ENCODE measurements around the gene SMU1.
A peak's percentile ranks its signal among the peaks of the same experiment; 100 is the strongest.
"Not testable (repeated sequence)": the region's sequence is repeated elsewhere in the genome, so short reads cannot be mapped to it uniquely, and the experiment has no call there.

The SMU1 gene

DNA sequence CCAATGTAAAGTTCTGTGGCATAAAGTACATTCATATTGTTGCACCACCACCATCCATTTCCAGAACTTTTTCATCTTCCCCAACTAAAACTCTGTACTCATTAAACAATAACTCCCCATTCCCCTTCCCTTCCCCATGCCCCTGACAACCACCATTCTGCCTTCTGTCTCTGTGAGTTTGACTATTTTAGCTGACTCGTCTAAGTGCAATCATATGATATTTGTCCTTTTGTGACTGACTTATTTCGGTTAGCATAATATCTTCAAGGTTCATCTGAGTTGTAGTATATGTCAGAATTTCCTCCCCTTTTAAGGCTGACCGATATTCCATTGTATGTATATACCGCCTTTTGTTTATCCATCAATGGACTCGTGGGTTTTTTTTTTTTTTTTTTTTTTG, 29.0 kb upstream of the SMU1 start:
- DNase-seq (ENCODE audit: low spot score), result no peak

DNA sequence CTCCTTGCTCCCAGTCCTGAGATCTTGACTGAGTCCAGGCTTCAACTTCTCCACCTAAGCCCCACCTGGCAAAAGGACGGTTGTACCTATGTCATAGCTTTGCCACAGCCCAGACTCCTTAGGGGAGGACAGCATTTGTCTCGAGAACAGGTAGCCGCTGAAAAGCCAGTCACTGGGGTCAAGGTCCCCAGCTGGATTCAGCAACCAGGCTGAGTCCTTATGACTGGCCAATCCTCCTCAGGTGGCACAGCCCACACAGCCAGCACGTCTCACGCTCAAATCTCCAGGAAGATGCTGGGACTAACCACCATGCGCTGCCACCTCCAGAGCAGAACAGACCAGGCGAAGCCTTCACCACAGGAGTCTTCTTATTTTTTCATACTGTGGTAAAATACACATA, 27.9 kb upstream of the SMU1 start:
- DNase-seq (ENCODE audit: low spot score), result no peak

- DNase-seq (ENCODE audit: low spot score), result no peak
Measured at GRCh38 chr9:33103501-33104281, 27.2 kb upstream of the SMU1 start.

DNA sequence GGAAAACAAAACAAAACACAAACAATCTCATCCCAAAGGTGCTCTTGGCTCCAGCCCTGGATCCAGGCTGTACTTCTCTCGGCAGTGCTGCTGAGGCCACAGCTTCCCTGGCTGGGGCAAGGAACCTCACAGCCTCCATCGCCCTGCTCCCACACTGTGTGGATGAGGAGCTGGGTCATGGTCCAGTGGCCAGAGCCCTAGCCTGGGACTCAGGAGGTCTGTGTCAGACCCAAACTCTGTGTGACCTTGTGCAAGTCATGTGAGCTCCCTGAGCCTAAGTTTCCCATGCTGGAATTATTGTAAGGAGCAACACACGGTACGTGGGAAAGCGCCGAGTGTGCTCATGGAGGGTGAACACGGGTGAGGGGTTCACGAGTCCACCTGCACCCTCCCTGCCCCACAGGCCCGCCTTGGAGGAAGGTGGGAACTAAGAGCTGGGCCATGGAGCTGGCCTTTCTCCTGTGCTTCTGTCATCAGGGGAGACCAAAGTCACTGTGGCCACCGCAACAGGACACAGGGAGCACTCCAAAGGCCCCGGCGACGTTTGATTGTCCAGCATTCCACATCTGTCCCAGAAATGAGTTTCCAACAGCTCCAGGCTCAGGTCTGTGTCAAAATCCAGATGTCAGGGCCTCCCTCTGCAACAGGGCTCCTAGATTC, 26.2 kb upstream of the SMU1 start:
- DNase-seq (ENCODE audit: low spot score), result no peak

GRCh38 chr9:33101104-33101951, 24.9 kb upstream of the SMU1 start:
- peak; percentile 89 for DNase-seq (ENCODE audit: low spot score)

- DNase-seq (ENCODE audit: low spot score), result no peak
Measured at GRCh38 chr9:33099754-33100153, 23.3 kb upstream of the SMU1 start.

DNA sequence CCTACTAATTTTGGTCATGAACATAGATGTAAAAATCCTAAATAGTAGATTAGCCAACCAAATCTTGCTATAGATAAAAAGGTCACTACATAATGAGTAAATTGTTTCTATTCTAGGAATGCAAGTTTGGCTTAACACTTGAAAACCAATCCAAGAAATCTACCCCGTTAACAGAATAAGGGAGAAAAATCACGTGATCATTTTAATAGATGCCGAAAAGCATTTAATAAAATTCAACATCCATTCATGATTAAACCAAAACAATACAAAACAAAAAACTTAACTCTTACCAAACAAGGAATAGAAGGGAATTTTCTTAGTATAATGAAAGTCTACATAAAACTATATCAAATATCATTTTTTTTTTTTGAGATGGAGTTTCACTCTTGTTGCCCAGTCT, 20.7 kb upstream of the SMU1 start:
- DNase-seq (ENCODE audit: low spot score), result no peak

DNA sequence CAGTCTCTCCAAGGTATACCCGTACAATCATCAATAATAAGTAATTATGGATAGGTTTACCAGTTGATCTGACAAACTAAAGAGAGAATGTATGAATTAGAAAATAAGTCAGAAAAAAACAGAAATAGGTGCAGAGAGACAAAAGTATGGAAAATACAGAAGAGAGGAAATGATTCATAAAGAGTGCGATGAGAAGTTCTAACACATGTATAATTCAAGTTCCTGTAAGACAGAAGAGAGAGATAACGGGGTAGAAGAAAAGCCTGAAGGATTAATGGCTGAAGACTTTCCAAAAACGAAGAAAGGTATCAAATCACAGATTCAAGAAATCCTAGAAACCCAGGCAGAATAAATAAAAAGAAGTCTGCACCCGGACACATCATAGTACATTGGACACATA, 16.2 kb upstream of the SMU1 start:
- no peak for DNase-seq (ENCODE audit: low spot score)

DNA sequence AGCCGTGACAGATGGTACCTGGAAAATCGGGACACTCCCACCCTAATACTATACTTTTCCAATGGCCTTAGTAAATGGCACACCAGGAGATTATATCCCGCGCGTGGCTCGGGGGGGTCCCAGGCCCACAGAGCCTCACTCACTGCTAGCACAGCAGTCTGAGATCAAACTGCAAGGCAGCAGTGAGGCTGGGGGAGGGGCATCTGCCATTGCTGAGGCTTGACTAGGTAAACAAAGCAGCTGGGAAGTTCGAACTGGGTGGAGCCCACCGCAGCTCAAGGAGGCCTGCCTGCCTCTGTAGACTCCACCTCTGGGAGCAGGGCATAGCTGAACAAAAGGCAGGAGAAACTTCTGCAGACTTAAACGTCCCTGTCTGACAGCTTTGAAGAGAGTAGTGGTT, 9.2 kb upstream of the SMU1 start:
- DNase-seq (ENCODE audit: low spot score), result not testable (repeated sequence)

GRCh38 chr9:33082538-33083326, 6.3 kb upstream of the SMU1 start:
- DNase-seq (ENCODE audit: low spot score), result no peak

DNA sequence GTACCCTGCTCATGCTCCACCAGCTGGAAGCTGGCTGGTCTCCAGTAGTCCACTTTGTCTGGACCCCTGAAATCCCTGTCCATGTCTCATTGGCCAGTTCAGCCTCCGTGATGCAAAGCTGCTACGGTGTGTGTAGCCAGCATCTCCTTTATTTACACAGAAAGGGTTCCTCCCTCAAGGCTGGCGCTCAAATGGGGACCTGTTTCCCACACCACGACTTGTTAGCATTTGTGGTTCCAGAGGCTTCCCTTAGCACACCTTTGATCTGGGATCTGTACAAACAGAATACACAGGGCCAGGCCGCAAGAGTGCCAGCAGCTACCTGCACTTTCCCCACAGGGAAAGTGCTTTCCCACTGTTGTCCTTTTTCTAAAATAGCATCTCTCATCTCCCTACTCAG, 5.7 kb upstream of the SMU1 start:
- no peak for DNase-seq (ENCODE audit: low spot score)

- DNase-seq (ENCODE audit: low spot score), result peak; percentile 85
Measured at GRCh38 chr9:33081128-33081851, 4.8 kb upstream of the SMU1 start.

DNA sequence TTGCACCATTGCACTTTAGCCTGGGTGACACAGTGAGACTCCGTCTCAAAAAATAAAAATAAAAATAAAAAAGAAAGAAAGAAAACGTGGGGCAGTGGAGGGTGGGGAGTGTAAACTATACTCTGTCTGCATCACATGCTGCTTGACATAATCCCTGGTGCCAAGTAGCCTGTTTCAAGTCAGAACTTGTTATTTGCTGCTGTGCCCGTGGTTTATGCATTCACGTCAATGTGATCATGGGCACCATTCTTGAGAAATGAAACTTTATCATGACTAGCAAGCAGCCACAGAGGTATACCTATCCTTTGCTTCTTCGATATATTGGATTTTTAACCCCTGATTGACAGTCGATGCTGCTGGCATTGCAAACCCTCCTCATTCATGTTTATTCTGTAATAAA, 4.1 kb upstream of the SMU1 start:
- no peak for DNase-seq (ENCODE audit: low spot score)

DNA sequence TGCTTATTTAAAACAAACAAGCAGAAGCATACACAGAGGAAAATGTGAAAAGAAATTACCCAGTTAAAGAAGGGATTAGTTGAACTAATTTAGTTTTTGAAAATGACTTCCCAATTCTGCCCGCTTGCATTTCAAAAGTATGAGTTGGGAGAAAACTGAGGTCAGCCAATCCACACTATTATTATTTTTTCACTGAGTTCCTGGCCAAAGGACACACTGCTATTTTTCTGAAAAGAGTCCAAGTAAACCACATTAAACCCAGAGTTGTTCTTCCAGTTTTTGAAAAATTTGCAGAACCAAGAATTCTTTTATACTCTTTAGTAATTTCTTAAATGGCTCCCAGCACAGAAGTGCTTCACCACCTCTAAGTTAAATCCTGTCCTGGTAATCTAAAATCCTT, 7.5 kb downstream of the SMU1 start:
- no peak for DNase-seq (ENCODE audit: low spot score)

DNA sequence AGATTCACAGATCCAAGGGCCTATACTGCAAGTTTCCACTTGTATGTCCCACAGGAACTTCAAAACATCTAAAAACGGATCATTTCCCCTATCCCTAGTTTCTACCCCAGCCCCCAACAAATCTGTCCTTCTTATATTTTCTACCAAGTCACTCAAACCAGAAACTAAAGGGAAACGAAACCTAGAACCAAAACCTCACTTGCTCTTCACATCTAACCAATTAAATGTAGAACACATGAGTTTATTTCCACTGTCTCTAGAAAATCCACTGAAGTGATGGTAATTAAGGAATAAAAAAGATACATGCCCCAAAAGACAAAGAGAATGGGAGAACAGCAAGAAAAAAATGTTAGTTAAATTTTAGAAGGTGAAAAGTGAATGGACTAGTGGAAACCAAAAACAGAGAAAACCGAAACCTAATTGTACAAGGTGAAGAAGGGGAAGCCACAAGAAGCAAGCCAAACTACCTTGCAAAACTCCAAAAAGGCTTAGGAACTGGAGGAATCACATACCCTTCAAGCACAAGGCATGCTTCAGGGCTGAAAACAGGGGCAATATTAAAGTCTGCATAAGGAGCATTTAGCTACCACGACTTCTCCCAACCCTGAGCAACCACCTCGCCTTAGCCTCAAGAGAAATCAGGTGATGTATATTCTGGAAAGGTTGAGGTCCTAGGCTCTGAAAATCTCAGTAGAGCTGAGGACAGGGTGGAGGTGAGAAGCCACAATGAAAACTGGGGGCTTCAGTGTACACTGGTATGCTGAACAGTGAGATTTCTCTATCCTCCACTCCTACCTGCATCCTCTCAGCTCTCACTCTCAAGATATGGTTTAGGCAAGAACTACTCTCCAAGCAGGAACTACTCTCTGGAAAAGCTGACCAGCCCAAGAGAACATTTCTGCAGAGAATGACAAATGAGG, 11.1 kb downstream of the SMU1 start:
- DNase-seq (ENCODE audit: low spot score), result no peak

GRCh38 chr9:33051144-33051543, 25.3 kb downstream of the SMU1 start:
- no peak for DNase-seq (ENCODE audit: low spot score)

GRCh38 chr9:33049680-33050361, 26.7 kb downstream of the SMU1 start:
- no peak for DNase-seq (ENCODE audit: low spot score)

DNA sequence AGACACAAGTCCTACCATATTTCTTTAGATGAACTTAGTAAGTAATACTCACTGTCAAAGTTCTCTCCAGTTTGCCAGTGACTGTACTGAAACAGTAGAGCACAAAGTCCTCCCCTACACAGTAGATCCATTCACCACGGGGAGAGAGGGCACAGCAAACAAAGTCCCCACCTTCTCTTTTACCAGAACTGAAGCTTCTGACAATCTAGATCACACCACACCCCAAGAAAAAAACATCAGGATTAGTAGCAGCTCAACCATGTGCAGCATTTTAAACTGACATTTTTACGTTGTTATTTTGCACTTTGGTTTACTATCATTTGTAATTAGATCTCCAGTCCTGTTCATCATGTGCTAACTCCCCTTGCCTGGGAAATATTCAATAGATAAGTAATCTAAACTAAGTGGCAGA, 28.4 kb downstream of the SMU1 start:
- DNase-seq (ENCODE audit: low spot score), result no peak

DNA sequence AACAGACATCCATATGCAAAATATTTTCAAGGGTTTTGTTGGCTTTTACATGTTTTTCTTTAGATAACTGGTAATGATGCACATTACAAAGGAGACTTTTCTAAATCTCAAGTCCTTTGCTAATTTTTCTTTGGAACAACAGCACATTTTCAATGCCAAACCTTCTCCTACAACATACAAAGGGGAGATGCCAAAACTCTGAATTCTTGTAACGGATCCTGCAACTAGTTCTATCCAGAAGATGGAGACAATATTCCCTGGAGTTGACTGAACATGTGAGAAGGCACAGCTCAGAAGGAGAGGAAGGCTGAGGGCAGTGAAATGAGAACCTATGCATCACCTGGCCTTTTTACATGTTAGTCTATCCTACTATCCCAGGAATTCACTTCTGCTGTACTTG, 30.4 kb downstream of the SMU1 start:
- DNase-seq (ENCODE audit: low spot score), result no peak
